GM20431 (cell line): ENCODE results near the gene FAM13A.
"Not testable (repeated sequence)": the region's sequence is repeated elsewhere in the genome, so short reads cannot be mapped to it uniquely, and the experiment has no call there.

ENCODE experiments used
- in situ Hi-C: fragments of 300-500 bp; cut with MseI, MboI; formaldehyde crosslinking; loops from one replicate; pipeline ENCODE4 v1.15.0; 2020; ENCODE audit warnings: low sequenced_read_pairs; ENCODE audit not compliant: unreplicated experiment

Gene FAM13A

GRCh38 chr4:89044147-89044900, 12.7 kb downstream of the FAM13A start:
- in situ Hi-C loops: loop anchor here (25.0 kb wide), 1 partner anchor 507 kb away; no protein-coding TSS in a partner anchor

- in situ Hi-C loops: loop anchor here (25.0 kb wide), 1 partner anchor 505 kb away; no protein-coding TSS in a partner anchor
Observed at GRCh38 chr4:89042055-89042454, 14.9 kb downstream of the FAM13A start.

DNA sequence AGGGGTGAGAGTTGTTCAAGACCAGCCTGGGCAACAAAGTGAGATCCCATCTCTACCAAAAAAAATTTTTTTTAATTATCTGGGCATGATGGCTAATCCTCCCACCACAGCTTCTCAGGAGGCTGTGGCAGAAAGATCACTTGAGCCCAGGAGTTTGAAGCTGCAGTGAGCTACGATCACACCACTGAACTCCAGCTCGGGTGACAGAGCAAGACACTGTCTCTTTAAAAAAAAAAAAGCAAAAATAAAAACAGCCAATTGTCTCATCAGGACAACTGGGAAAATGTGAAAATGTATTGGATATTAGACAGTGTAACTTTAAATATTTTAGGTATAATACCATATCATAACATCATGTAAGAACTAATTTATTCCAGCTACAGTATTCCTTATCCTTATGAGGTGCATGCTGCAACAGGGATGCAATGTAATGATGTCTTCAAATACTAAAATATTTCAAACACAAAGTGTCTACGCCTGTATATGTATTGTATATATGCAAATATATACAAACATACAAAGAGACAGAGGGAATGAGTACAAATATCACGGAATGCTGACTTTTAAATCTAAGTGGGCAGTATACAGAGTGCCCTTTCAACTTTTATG, 17.2 kb downstream of the FAM13A start:
- in situ Hi-C loops: loop anchor here (25.0 kb wide), 1 partner anchor 503 kb away; no protein-coding TSS in a partner anchor

DNA sequence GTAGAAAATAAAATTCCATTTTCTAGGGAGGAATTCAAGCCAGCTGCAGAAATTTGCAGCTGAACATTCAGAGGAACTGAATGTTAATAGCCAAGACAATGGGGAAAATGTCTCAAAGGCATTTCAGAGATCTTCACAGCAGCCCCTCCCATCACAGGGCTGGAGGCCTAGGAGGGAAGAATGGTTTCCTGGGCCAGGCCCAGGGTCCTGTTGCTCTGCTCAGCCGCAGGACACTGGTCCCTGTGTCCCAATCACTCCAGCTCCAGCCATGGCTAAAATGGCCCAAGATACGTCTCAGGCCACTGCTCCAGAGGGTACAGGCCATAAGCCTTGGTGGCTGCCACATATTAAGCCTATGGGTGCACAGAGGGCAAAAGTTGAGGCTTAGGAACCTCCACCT, 20.4 kb downstream of the FAM13A start:
- in situ Hi-C loops: loop anchor here (25.0 kb wide), 1 partner anchor 499 kb away; no protein-coding TSS in a partner anchor

GRCh38 chr4:89031272-89031671, 25.7 kb downstream of the FAM13A start:
- in situ Hi-C loops: loop anchor here (25.0 kb wide), 1 partner anchor 494 kb away; no protein-coding TSS in a partner anchor

DNA sequence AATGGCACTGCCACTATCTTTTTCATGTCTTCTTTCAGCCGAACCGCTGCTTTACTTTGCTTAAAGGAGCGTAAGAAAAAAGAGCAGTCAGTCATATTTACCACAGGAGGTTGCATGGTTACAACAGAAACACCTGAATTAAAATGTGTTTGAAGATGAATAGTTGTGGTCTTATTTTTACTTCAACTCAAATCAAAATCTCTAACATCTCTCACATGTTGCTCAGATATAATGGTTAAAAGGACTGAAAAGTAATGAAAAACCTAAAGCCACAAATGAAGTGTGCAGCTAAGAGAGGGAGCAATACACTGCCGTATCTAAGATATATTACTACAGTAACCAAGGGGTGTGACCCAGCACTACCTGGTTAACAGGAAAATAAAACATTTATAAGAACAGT, 27.4 kb downstream of the FAM13A start:
- in situ Hi-C loops: loop anchor here (10.0 to 25.0 kb wide), 2 partner anchors 215 to 492 kb away; no protein-coding TSS in a partner anchor

- in situ Hi-C loops: loop anchor here (10.0 to 25.0 kb wide), 2 partner anchors 212 to 489 kb away; no protein-coding TSS in a partner anchor
Observed at GRCh38 chr4:89026542-89026941, 30.4 kb downstream of the FAM13A start.

GRCh38 chr4:89024051-89024675, 32.8 kb downstream of the FAM13A start:
- in situ Hi-C loops: loop anchor here (10.0 kb wide), 1 partner anchor 209 kb away; no protein-coding TSS in a partner anchor

GRCh38 chr4:89023140-89023539, 33.8 kb downstream of the FAM13A start:
- in situ Hi-C loops: loop anchor here (10.0 kb wide), 1 partner anchor 208 kb away; no protein-coding TSS in a partner anchor

DNA sequence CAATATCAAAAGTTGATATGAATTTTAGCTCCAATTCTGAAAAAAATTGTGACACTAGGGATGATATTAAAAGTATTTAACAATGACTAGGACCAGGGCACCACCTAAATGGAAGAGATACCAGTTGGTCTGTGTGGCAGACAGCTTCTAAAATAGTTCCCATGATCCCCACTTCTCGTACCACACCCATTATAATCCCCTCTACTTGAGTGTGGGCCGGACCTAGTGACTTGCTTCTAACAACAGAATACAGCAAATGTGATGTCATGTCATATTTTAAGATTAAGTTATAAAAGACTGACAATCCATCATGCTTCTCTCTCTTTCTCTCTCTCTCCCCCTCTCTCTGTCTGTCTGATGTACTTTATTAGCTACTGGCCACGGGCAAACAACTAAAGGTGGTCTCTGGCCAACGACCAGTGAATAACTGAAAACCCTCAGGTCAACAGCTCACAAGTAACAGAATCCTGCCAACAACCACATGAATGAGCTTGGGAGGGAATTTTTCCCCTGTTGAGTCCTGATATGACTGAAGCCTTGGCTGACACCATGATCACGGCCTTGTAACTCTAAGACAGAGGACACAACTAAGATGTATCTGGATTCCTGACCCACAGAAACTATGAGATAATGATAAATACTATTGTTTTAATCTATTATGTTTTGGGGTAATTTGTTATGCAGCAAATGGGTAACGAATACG, 34.4 kb downstream of the FAM13A start:
- in situ Hi-C loops: loop anchor here (10.0 kb wide), 1 partner anchor 208 kb away; no protein-coding TSS in a partner anchor

- in situ Hi-C loops: loop anchor here (10.0 kb wide), 1 partner anchor 207 kb away; no protein-coding TSS in a partner anchor
Observed at GRCh38 chr4:89021684-89022083, 35.3 kb downstream of the FAM13A start.

- in situ Hi-C loops: loop anchor here (10.0 kb wide), 1 partner anchor 206 kb away; no protein-coding TSS in a partner anchor
Observed at GRCh38 chr4:89021062-89021461, 35.9 kb downstream of the FAM13A start.

- in situ Hi-C loops: not testable (repeated sequence)
Observed at GRCh38 chr4:89014897-89015296, 42.1 kb downstream of the FAM13A start.

- in situ Hi-C loops: no loop called here
Observed at GRCh38 chr4:89009761-89010369, 47.1 kb downstream of the FAM13A start.

DNA sequence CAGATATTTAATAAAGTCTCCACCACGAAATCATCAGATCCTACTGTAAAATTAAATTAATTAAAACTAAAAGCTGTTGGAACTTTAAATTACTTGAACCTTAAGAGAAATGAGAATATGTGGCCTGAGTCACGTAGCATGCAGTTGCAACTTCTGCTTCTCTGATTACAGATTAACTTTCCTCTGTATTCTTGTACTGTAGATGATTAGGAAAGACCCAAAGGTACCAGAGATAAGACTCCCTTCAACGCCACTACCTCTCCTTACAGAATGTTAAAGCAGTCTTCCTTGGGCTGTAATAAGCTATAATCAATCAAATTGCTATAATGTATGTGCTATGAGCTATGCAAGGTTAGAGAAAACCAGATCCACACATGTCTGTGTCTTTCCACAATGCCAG, 47.9 kb downstream of the FAM13A start:
- in situ Hi-C loops: no loop called here

GRCh38 chr4:89008166-89008565, 48.8 kb downstream of the FAM13A start:
- in situ Hi-C loops: no loop called here

DNA sequence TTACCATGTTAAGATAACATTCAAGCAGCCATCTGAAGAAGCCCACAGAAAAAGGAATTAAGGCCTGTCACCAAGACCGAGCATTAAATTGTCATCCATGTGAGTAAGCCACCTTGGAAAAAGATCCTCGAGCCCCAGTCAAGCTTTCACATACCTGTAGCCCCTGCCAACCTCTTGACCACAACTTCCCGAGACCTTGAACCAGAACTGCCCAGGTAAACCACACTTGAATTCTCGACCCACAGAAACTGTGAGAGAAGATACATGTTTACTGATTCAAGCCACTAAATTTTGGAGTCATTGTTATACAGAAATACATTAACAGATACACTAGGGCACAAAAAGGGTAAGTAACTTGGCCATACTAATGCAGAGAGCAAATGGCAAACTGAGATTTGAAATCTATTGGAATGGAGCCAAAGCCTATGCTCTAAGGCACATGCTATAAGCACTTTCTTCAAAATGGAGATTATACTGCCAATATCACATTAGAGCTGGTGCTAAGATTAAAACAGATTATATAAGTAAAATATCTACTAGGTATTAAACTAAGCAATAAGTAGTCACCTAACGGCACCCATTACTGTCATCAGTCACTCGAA, 49.5 kb downstream of the FAM13A start:
- in situ Hi-C loops: no loop called here

DNA sequence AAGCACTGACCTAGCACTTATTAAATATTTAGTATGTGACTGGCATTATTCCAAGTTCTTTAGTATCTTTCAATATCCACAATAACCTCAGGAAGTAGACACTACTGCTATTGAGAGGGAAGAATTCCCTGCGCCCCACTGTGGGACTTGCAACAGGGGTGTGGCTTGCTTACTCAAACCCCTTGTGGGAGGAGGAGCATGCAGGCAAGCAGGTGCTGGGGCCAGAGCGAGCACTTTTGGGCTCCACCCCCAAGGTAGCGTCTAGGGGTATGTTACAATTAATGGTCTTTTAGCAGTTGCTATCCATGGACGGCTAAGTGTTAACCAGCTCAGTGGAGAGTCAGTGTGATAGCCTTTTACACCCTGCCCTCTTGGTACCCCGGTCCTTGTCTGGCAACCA, 50.7 kb downstream of the FAM13A start:
- in situ Hi-C loops: no loop called here

DNA sequence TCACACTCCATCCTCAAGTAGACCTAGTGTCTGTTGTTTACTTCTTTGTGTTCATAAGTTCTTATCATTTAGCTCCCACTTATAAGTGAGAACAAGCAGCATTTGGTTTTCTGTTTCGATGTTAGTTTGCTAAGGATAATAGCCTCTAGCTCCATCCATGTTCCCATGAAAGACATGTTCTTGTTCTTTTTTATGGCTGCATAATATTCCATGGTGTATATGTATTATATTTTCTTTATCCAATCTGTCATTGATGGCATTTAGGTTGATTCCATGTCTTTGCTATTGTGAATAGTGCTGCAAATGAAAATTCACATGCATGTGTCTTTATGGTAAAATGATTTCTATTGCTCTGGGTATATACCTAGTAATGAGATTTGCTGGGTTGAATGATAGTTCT, 51.9 kb downstream of the FAM13A start:
- in situ Hi-C loops: not testable (repeated sequence)
